MM.1S (cell line): ENCODE results near the gene IDH3G.

ENCODE experiments used
- DNase-seq: peaks from one replicate; pipeline ENCODE4 v3.0.0-alpha.2; 2015
- H2AFZ ChIP-seq: fragments of 300-600 bp; sonication (generic); 2 replicates; pipeline ENCODE4 v1.6.0; 2016; ENCODE audit warnings: antibody characterized with exemption, low read length
- H3F3A ChIP-seq: fragments of 300-600 bp; sonication (generic); 2 replicates; pipeline ENCODE4 v1.6.1; 2016; ENCODE audit warnings: mild to moderate bottlenecking, antibody characterized with exemption, low read length, moderate library complexity, mixed read lengths; ENCODE audit not compliant: insufficient read depth
- H3K27ac ChIP-seq: fragments of 300-600 bp; sonication (generic); 2 replicates; pipeline ENCODE4 v1.5.1; 2016; ENCODE audit warnings: mild to moderate bottlenecking, low read length
- H3K27me3 ChIP-seq: fragments of 300-600 bp; sonication (generic); replicated peaks from 2 replicates; pipeline ENCODE4 v1.6.0; 2016; ENCODE audit warnings: low read length; ENCODE audit not compliant: insufficient read depth
- H3K36me3 ChIP-seq: fragments of 300-600 bp; sonication (generic); replicated peaks from 2 replicates; pipeline ENCODE4 v1.6.1; 2016; ENCODE audit warnings: mild to moderate bottlenecking, low read length, mixed read lengths; ENCODE audit not compliant: insufficient read depth
- H3K4me1 ChIP-seq: fragments of 300-600 bp; sonication (generic); 2 replicates; pipeline ENCODE4 v1.6.1; 2016; ENCODE audit warnings: low read length, mixed read lengths
- H3K4me2 ChIP-seq: fragments of 300-600 bp; sonication (generic); 2 replicates; pipeline ENCODE4 v1.6.0; 2016; ENCODE audit warnings: low read depth, low read length
- H3K4me3 ChIP-seq: fragments of 300-600 bp; sonication (generic); 2 replicates; pipeline ENCODE4 v1.5.1; 2016; ENCODE audit warnings: low read length, mixed read lengths
- H3K79me2 ChIP-seq: fragments of 300-600 bp; sonication (generic); 2 replicates; pipeline ENCODE4 v1.6.1; 2016; ENCODE audit warnings: mixed run types, low read length, mixed read lengths
- H3K9ac ChIP-seq: fragments of 300-600 bp; sonication (generic); 2 replicates; pipeline ENCODE4 v1.6.1; 2016; ENCODE audit warnings: low read length, mixed read lengths
- H3K9me2 ChIP-seq: fragments of 300-600 bp; sonication (generic); replicated peaks from 2 replicates; pipeline ENCODE4 v1.6.1; 2016; ENCODE audit warnings: mild to moderate bottlenecking, low read length, mixed read lengths; ENCODE audit not compliant: insufficient read depth
- H3K9me3 ChIP-seq: fragments of 300-600 bp; sonication (generic); replicated peaks from 2 replicates; pipeline ENCODE4 v1.6.1; 2016; ENCODE audit warnings: mild to moderate bottlenecking, low read length, mixed read lengths; ENCODE audit not compliant: insufficient read depth
- H4K20me1 ChIP-seq: fragments of 300-600 bp; sonication (generic); 2 replicates; pipeline ENCODE4 v1.6.1; 2016; ENCODE audit warnings: mild to moderate bottlenecking, low read length, moderate library complexity, mixed read lengths; ENCODE audit not compliant: insufficient read depth
- EZH2 ChIP-seq: fragments of 300-600 bp; sonication (generic); optimal IDR thresholded peaks from 2 replicates; pipeline ENCODE3; 2017; ENCODE audit warnings: low read depth, mild to moderate bottlenecking, antibody characterized with exemption, low read length, mixed read lengths
- EZH2phosphoT487 ChIP-seq: fragments of 300-600 bp; sonication (generic); IDR thresholded peaks from 2 replicates; pipeline ENCODE4 v1.6.1; 2018; ENCODE audit warnings: antibody characterized with exemption, low read length
- TF ChIP-seq, protein P1 (sequence below): fragments of 300-600 bp; sonication (generic); IDR thresholded peaks from 2 replicates; pipeline ENCODE4 v1.5.1; 2016; ENCODE audit warnings: antibody characterized with exemption, low read length, mixed read lengths

Gene IDH3G

GRCh38 chrX:153736871-153737441, 57.2 kb downstream of the IDH3G start:
- no peak overlapping the region for H3K4me2 ChIP-seq
- H3K9me2 ChIP-seq, result no peaks in the 10 kb centered on the region
- TF ChIP-seq EZH2phosphoT487, result no peak
- TF ChIP-seq, protein P1, sequence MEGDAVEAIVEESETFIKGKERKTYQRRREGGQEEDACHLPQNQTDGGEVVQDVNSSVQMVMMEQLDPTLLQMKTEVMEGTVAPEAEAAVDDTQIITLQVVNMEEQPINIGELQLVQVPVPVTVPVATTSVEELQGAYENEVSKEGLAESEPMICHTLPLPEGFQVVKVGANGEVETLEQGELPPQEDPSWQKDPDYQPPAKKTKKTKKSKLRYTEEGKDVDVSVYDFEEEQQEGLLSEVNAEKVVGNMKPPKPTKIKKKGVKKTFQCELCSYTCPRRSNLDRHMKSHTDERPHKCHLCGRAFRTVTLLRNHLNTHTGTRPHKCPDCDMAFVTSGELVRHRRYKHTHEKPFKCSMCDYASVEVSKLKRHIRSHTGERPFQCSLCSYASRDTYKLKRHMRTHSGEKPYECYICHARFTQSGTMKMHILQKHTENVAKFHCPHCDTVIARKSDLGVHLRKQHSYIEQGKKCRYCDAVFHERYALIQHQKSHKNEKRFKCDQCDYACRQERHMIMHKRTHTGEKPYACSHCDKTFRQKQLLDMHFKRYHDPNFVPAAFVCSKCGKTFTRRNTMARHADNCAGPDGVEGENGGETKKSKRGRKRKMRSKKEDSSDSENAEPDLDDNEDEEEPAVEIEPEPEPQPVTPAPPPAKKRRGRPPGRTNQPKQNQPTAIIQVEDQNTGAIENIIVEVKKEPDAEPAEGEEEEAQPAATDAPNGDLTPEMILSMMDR, result no peak
- no peak for TF ChIP-seq EZH2
- H3K4me1 ChIP-seq, result peaks cover 2% of the 10 kb centered on the region; the same call in 1 of the 2 replicates
- no peaks in the 10 kb centered on the region for H3F3A ChIP-seq
- DNase-seq, result no peak
- no peak overlapping the region for H3K9ac ChIP-seq
- no peaks in the 10 kb centered on the region for H3K9me3 ChIP-seq
- H4K20me1 ChIP-seq, result no peaks in the 10 kb centered on the region
- H3K27ac ChIP-seq, result no peak overlapping the region
- no peak overlapping the region for H2AFZ ChIP-seq
- no peaks in the 10 kb centered on the region for H3K36me3 ChIP-seq
- no peak overlapping the region for H3K4me3 ChIP-seq
- no peaks in the 10 kb centered on the region for H3K27me3 ChIP-seq
- no peaks in the 10 kb centered on the region for H3K79me2 ChIP-seq

DNA sequence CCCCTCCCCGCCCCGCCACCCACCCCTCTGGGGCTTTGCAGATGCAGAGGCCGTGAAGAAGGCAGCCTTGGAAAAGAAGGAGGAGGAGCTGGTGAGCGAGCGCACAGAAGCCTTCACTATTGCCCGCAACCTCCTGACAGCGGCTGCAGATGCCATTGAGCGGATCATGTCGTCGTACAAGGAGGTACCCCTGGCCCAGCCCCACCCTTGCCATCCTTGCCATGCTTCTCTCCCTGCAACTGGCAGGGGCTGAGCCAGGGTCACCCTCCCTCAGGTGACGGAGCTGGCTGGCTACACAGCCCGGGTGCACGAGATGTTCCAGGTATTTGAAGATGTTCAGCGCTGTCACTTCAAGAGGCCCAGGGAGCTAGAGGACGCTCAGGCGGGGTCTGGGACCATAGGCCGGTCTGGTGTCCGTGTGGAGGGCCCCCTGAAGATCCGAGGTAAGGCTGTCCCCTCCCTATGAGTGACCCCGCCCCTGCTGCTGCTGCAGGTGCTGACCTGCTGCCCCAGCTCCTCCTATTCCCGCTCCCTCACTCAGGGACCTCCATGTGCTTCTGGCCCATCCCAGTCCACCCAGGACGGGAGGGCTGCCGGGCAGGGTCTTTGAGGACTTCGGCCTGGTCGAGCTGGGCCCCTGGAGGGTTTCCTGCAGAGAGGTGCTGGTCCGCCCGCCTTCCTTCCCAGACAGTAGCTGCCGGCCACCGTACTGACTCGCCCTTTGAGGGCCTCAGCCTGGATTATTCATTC, 57.9 kb downstream of the IDH3G start:
- Histone ChIP-seq H3K79me2 (no peaks in the 10 kb centered on the region), H2AFZ (no peak overlapping the region), H3K27me3 (no peaks in the 10 kb centered on the region), H3F3A (peaks cover 3% of the 10 kb centered on the region), H3K4me2 (no peak overlapping the region), H3K9ac (no peak overlapping the region), H3K4me3 (no peak overlapping the region), H3K9me2 (no peaks in the 10 kb centered on the region), H3K36me3 (no peaks in the 10 kb centered on the region), H3K9me3 (no peaks in the 10 kb centered on the region), H3K27ac (no peak overlapping the region), H4K20me1 (no peaks in the 10 kb centered on the region), H3K4me1 (peaks cover 5% of the 10 kb centered on the region; the same call in 1 of the 2 replicates)
- DNase-seq, result no peak
- TF ChIP-seq EZH2phosphoT487, result no peak
- no peak for TF ChIP-seq EZH2
- TF ChIP-seq, protein P1, result no peak
